ENCODE data around the gene DSCAM. TPM values are rescaled to one million over a fixed set of nuclear protein-coding genes. Genes with fewer than 3 reads are reported as not detected.

Gene DSCAM
- total RNA-seq, 1 experiment from 2014 or later = not detected

- DNase-seq (ENCODE audit: low spot score) = no peak
Measured at GRCh38 chr21:40134731-40135492, 712.0 kb downstream of the DSCAM start.

DNA sequence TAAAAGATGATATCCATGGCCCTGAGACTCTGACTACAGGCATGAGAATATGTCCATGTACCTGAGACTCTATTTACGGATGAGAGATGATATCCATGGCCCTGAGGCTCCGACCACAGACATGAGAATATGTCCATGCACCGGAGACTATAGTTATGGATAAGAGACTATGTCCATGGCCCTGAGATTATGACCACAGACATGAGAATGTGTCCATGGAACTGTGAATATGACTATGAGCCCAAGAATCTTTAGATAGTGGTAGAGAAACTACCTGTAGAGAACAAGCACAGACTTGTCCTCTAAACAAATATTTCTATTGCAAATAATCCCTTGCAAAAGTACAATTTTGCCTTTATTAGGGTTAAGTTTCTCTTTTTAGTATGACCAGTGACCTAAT lies 716.5 kb downstream of the DSCAM start:
- no peak for DNase-seq (ENCODE audit: low spot score)

DNA sequence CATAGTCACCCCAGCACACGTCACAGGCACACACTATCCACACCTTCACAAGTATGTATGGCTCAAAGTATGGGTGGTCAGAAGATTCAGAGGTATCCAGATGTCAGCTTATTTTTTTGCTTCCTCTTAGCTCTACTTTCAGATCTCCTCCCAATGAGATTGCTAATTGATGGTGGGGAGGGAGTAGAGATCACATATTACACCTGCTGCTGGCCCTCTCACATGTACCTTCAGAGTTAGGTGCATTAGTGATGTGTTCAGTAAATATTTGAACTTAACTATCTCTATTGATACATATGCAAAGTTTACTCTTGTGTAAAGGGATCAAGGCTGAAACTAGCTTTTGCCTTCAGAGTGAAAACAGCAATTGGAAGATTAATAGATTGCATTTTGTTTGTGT lies 717.1 kb downstream of the DSCAM start:
- DNase-seq (ENCODE audit: low spot score) = no peak

DNA sequence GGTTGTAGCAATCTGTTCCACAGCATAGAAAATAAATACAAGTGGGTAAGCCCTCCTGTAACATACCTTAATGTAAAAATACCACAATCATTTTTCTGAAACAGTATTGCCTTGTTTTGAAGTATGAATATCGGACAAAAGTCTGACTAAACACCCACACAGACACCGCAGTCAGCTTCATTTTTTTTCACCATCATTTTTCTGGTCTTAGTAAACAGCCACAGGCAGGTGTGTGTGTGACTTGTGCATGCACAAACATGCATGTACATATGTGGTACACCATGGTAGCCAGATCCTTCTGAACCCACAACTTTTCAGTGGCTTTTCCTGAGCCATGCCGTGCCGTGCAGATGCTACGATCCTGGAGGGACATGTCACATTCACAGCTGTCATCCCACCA lies 718.1 kb downstream of the DSCAM start:
- no peak for DNase-seq (ENCODE audit: low spot score)

GRCh38 chr21:40120940-40121575 lies 725.9 kb downstream of the DSCAM start:
- peak; percentile 29 for DNase-seq (ENCODE audit: low spot score)

DNA sequence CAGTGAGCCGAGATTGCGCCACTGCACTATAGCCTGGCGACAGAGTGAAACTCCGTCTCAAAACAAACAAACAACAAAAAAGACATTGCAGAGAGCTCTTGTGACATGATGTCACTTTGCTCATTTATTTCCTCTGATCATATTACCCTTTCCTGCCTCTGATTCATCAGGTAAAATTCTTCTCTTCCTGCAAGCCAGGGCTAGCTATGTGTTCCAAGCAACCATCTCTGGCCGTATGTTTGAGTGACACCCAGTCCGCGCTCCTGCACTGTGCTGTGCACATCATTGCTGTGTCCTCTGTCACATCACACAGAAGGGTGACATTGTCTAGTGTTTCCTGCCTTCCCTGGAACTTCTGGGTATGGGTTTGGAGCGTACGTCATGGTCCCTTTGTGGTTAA lies 728.4 kb downstream of the DSCAM start:
- DNase-seq (ENCODE audit: low spot score) = no peak

GRCh38 chr21:40117236-40117635 lies 729.7 kb downstream of the DSCAM start:
- no peak for DNase-seq (ENCODE audit: low spot score)

DNA sequence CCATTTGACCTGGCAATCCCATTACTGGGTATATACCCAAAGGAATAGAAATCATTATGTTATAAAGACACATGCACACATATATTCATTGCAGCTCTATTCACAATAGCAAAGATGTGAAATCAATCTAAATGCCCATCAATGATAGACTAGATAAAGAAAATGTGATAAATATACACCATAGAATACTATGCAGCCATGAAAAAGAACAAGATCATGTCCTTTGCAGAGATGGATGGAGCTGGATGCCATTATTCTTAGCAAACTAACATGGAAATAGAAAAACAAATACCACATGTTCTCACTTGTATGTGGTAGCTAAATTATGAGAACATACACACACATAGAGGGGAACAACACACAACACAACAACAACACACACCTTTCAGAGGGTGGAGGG lies 731.2 kb downstream of the DSCAM start:
- DNase-seq (ENCODE audit: low spot score) = no peak

GRCh38 chr21:40102682-40103081 lies 744.3 kb downstream of the DSCAM start:
- no peak for DNase-seq (ENCODE audit: low spot score)

GRCh38 chr21:40099809-40100208 lies 747.1 kb downstream of the DSCAM start:
- DNase-seq (ENCODE audit: low spot score) = no peak

DNA sequence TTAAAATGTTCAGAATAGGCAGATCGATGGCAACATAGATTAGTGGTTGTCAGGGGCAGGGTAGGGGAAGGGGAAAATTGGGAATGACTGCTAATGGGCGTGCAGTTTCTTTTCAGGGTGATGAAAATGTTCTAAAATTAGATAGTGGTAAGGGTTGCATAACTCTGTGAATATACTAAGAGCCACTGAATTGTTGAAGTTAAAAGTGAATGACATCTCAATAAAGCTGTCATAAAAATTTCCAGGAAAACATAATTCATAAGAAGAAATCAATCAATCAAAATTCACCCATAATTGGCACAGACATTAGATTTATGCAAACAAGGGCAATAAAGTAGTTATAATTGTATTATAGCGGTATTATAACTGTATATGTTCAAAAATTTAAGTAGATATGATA lies 751.5 kb downstream of the DSCAM start:
- DNase-seq (ENCODE audit: low spot score) = no peak

- no peak for DNase-seq (ENCODE audit: low spot score)
Measured at GRCh38 chr21:40080385-40080784, 766.6 kb downstream of the DSCAM start.

GRCh38 chr21:40074710-40075109 lies 772.2 kb downstream of the DSCAM start:
- no peak for DNase-seq (ENCODE audit: low spot score)

DNA sequence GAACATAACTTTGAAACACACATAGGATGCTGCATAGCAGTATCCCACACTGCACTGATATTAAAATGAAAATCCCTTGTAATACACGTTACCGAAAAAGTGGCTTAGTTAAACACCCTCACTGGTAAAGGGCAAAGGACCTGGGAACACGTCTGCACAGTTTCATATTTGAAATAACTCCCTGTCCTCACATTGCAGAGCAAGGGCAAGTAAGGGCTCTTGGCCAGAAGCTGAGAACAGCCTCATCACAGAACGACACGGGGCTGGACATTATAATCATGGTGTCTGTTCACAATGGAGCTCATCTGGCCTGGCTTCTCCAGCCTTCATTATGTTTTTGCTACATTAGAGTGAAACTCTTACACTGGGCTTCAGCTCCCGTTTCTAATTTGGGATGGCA lies 772.8 kb downstream of the DSCAM start:
- DNase-seq (ENCODE audit: low spot score) = no peak

DNA sequence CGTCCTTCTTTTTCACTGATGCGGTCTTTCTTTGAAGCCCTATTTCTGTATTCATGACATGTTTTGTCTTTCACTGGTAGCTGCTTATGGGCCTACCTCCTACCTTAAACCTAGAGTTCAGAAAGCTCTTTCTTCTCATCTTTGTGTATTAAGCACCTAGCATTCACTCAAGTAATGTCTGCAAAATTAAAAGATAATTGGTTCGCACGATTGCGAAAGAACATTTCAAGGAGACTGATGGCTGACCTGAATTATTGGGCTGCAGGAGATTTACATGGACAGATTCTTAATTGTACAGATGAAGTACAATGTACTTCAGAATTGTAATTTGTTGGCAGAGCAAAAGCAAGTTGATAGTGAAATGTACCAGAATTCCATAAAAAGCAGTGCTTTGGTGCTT lies 773.3 kb downstream of the DSCAM start:
- no peak for DNase-seq (ENCODE audit: low spot score)

- DNase-seq (ENCODE audit: low spot score) = no peak
Measured at GRCh38 chr21:40070871-40071270, 776.1 kb downstream of the DSCAM start.

GRCh38 chr21:40067751-40068150 lies 779.2 kb downstream of the DSCAM start:
- no peak for DNase-seq (ENCODE audit: low spot score)

DNA sequence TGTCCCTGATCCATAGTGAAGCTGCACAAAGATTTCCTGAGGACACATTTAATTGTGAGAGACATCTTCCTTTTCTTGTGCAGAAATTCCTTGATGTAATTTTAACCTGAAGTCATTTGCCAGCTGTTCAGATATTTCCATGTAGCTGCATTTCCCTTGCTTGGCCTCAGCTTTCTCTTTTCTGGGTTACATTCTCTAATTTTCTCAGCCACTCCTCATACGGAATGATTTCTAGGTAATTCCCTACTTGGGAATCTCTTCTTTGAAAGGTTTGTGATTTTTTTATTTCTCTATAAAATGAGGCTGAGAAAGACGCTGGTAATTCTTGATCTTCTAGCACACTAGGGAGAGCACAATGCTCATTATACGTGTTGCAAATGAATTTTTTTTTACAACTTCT lies 780.7 kb downstream of the DSCAM start:
- no peak for DNase-seq (ENCODE audit: low spot score)

GRCh38 chr21:40060083-40060677 lies 786.8 kb downstream of the DSCAM start:
- DNase-seq (ENCODE audit: low spot score) = no peak

GRCh38 chr21:40057331-40057730 lies 789.6 kb downstream of the DSCAM start:
- DNase-seq (ENCODE audit: low spot score) = no peak

GRCh38 chr21:40056031-40056430 lies 790.9 kb downstream of the DSCAM start:
- no peak for DNase-seq (ENCODE audit: low spot score)

GRCh38 chr21:40054403-40054802 lies 792.6 kb downstream of the DSCAM start:
- DNase-seq (ENCODE audit: low spot score) = no peak

GRCh38 chr21:40053007-40053406 lies 794.0 kb downstream of the DSCAM start:
- no peak for DNase-seq (ENCODE audit: low spot score)

Data from A172 (cell line).